CD4-positive, alpha-beta T cell (primary cell): ENCODE measurements around the gene PKNOX2. TPM values are rescaled to one million over a fixed set of nuclear protein-coding genes. Genes with fewer than 3 reads are reported as not detected.

Source experiments
- ATAC-seq: fragments of 200-7000 bp; cut with Tn5 transposase; one replicate; pipeline ENCODE4 v1.10.0; 2022; ENCODE audit warnings: mild to moderate bottlenecking; ENCODE audit not compliant: poor library complexity
- CTCF ChIA-PET: fragments of 350-600 bp; sonication (Branson Sonifier 250); formaldehyde crosslinking; loops from one replicate; lab custom pipeline; 2021; ENCODE audit warnings: antibody characterized with exemption, inconsistent platforms; lab: Charles Lee
- POLR2A ChIA-PET: fragments of 350-600 bp; sonication (Branson Sonifier 250); formaldehyde crosslinking; loops from one replicate; lab custom pipeline; 2021; ENCODE audit warnings: antibody characterized with exemption, inconsistent platforms; lab: Charles Lee
- DNase-seq, 14 experiments: peaks; one replicate each; pipeline ENCODE4 v3.0.0-alpha.2; 2013 to 2020; ENCODE audit warnings: mixed read lengths in 2 of 14
- H3K27ac ChIP-seq, 2 donors: one replicate each; pipeline versions ENCODE4 v1.5.1 to v1.7.0; 2013; ENCODE audit warnings: low read length in 2 of 2, low read depth in 1 of 2, mild to moderate bottlenecking in 1 of 2
- H3K27me3 ChIP-seq, 2 experiments: 1 replicate in 1 of 2; 2 replicates in 1 of 2; pipeline versions ENCODE4 v1.6.1 to v1.7.0; 2013; ENCODE audit warnings: low read length in 2 of 2, control low read depth in 1 of 2, mild to moderate bottlenecking in 1 of 2, moderate library complexity in 1 of 2; ENCODE audit not compliant: insufficient read depth in 2 of 2, control insufficient read depth in 1 of 2
- H3K36me3 ChIP-seq: one replicate; pipeline ENCODE4 v1.6.1; 2013; ENCODE audit warnings: low read length, control low read depth; ENCODE audit not compliant: insufficient read depth
- H3K4me1 ChIP-seq: one replicate; pipeline ENCODE4 v1.6.1; 2013; ENCODE audit warnings: low read length, control low read depth; ENCODE audit not compliant: insufficient read depth
- H3K4me3 ChIP-seq: one replicate; pipeline ENCODE4 v1.5.1; 2013; ENCODE audit warnings: mild to moderate bottlenecking, low read length, moderate library complexity
- H3K9me3 ChIP-seq, 2 experiments: 1 replicate in 1 of 2; 2 replicates in 1 of 2; pipeline versions ENCODE4 v1.6.1 to v1.7.0; 2013; ENCODE audit warnings: low read length in 2 of 2, mild to moderate bottlenecking in 2 of 2, control low read depth in 1 of 2, moderate library complexity in 1 of 2; ENCODE audit not compliant: control insufficient read depth in 1 of 2, insufficient read depth in 1 of 2
- H3K27ac Mint-ChIP-seq: one replicate; pipeline ENCODE4 v1.8.0; 2020; ENCODE audit warnings: mixed read lengths
- H3K27me3 Mint-ChIP-seq: one replicate; pipeline ENCODE4 v1.8.0; 2021; ENCODE audit warnings: mixed read lengths
- H3K36me3 Mint-ChIP-seq: one replicate; pipeline ENCODE4 v1.8.0; 2021; ENCODE audit warnings: low read depth, mixed read lengths
- H3K4me1 Mint-ChIP-seq: one replicate; pipeline ENCODE4 v1.8.0; 2021; ENCODE audit warnings: low read depth, mixed read lengths
- H3K4me3 Mint-ChIP-seq: one replicate; pipeline ENCODE4 v1.8.0; 2020; ENCODE audit warnings: mild to moderate bottlenecking, mixed read lengths
- H3K9me3 Mint-ChIP-seq: one replicate; pipeline ENCODE4 v1.8.0; 2020; ENCODE audit warnings: mixed read lengths
- CTCF ChIP-seq: fragments of 200-600 bp; IDR thresholded peaks from one replicate; pipeline ENCODE4 v1.8.0; 2022; ENCODE audit warnings: antibody characterized with exemption, mild to moderate bottlenecking
- intact Hi-C, 2 experiments: fragments of 100-400 bp; cut with DNase I in 1 of 2; cut with micrococcal nuclease in 1 of 2; formaldehyde crosslinking; loops; one replicate each; pipeline versions ENCODE4 v1.15.1 to v1.9.0; 2023 to 2025; cut with DNase I, micrococcal nuclease
- total RNA-seq, 174 experiments: library from RNA in 2 of 174; stranded (reverse) in 2 of 174; gene quantifications; one replicate each; pipeline ENCODE4 v1.2.3 and lab custom pipeline; 2021 to 2026

PKNOX2 gene
- total RNA-seq, 2 experiments from 2014 or later = not detected

GRCh38 chr11:125257190-125257579, 92.6 kb downstream of the PKNOX2 start:
- Histone ChIP-seq H3K4me1 (no peaks in the 10 kb centered on the region), H3K27ac (no peak overlapping the region), H3K27me3 (peaks cover 2 to 7% of the 10 kb centered on the region in 2 experiments), H3K36me3 (no peaks in the 10 kb centered on the region), H3K9me3 (no peaks in the 10 kb centered on the region), H3K4me3 (no peak overlapping the region)
- ChIA-PET CTCF (no interaction called here), POLR2A (no interaction called here)
- DNase-seq (no peak), ATAC-seq (no peak)
- Mint-ChIP-seq H3K27ac (no peak overlapping the region), H3K9me3 (no peaks in the 10 kb centered on the region), H3K27me3 (peaks cover 26% of the 10 kb centered on the region), H3K36me3 (no peaks in the 10 kb centered on the region), H3K4me1 (no peaks in the 10 kb centered on the region), H3K4me3 (no peak overlapping the region)
- no peak for TF ChIP-seq CTCF
- intact Hi-C loops = no loop called here

GRCh38 chr11:125257751-125258150, 93.2 kb downstream of the PKNOX2 start:
- CTCF ChIA-PET = no interaction called here
- Mint-ChIP-seq H3K4me1 (no peaks in the 10 kb centered on the region), H3K9me3 (no peaks in the 10 kb centered on the region), H3K27ac (no peak overlapping the region), H3K27me3 (peaks cover 29% of the 10 kb centered on the region), H3K36me3 (no peaks in the 10 kb centered on the region), H3K4me3 (no peak overlapping the region)
- H3K4me1 ChIP-seq = no peaks in the 10 kb centered on the region
- no peak for DNase-seq
- H3K27me3 ChIP-seq = peaks cover 8% of the 10 kb centered on the region in 2 experiments
- H3K9me3 ChIP-seq = no peaks in the 10 kb centered on the region
- TF ChIP-seq CTCF = no peak
- no peak overlapping the region for H3K27ac ChIP-seq
- no peak overlapping the region for H3K4me3 ChIP-seq
- ATAC-seq = no peak
- H3K36me3 ChIP-seq = no peaks in the 10 kb centered on the region
- intact Hi-C loops = no loop called here
- POLR2A ChIA-PET = no interaction called here

- intact Hi-C loops = no loop called here
Observed at GRCh38 chr11:125258291-125259032, 93.9 kb downstream of the PKNOX2 start.

More at GRCh38 chr11:125258291-125259032, 93.9 kb downstream of the PKNOX2 start:
- H3K4me1 ChIP-seq = no peaks in the 10 kb centered on the region
- H3K36me3 ChIP-seq = no peaks in the 10 kb centered on the region
- no peak overlapping the region for H3K27ac ChIP-seq
- CTCF ChIA-PET = no interaction called here
- H3K27ac Mint-ChIP-seq = no peak overlapping the region
- no peak overlapping the region for H3K4me3 Mint-ChIP-seq
- ATAC-seq = no peak
- no peaks in the 10 kb centered on the region for H3K36me3 Mint-ChIP-seq
- peaks cover 0 to 4% of the 10 kb centered on the region in 2 experiments for H3K9me3 ChIP-seq
- H3K4me3 ChIP-seq = no peak overlapping the region
- H3K27me3 Mint-ChIP-seq = peaks cover 37% of the 10 kb centered on the region
- no peak for TF ChIP-seq CTCF
- H3K4me1 Mint-ChIP-seq = no peaks in the 10 kb centered on the region
- POLR2A ChIA-PET = no interaction called here
- H3K9me3 Mint-ChIP-seq = no peaks in the 10 kb centered on the region
- H3K27me3 ChIP-seq = peaks cover 14% of the 10 kb centered on the region in 2 experiments
- DNase-seq = no peak
